Left lung (tissue), 10 donors: ENCODE data around the gene AGBL1. TPM values are rescaled to one million over a fixed set of nuclear protein-coding genes. Genes with fewer than 3 reads are reported as not detected.

Experiments
- ATAC-seq: fragments of 200-7000 bp; cut with Tn5 transposase; one replicate; pipeline ENCODE4 v1.9.1; 2020; ENCODE audit warnings: moderate library complexity
- DNase-seq, 4 donors: peaks; one replicate each; pipeline ENCODE4 v3.0.0-alpha.2; 2013 to 2020
- H3K27ac ChIP-seq, 2 donors: fragments of 200-600 bp; sonication (generic) in 1 of 2; one replicate each; pipeline versions ENCODE4 v1.5.0 to v1.8.0; 2020 to 2021
- H3K27me3 ChIP-seq, 2 donors: fragments of 200-600 bp; sonication (generic) in 1 of 2; one replicate each; pipeline versions ENCODE4 v1.5.0 to v1.8.0; 2020 to 2021
- H3K36me3 ChIP-seq, 2 donors: fragments of 200-600 bp; sonication (generic) in 1 of 2; one replicate each; pipeline versions ENCODE4 v1.5.0 to v1.8.0; 2020 to 2021
- H3K4me1 ChIP-seq, 2 donors: fragments of 200-600 bp; one replicate each; pipeline ENCODE4 v1.8.0; 2021
- H3K4me3 ChIP-seq, 2 donors: fragments of 200-600 bp; sonication (generic) in 1 of 2; one replicate each; pipeline versions ENCODE4 v1.5.0 to v1.8.0; 2020 to 2021; ENCODE audit warnings: mild to moderate bottlenecking in 1 of 2
- H3K9me3 ChIP-seq, 2 donors: fragments of 200-600 bp; sonication (generic) in 1 of 2; one replicate each; pipeline versions ENCODE4 v1.5.0 to v1.8.0; 2020 to 2021
- intact Hi-C, 2 donors: fragments of 100-400 bp; cut with DNase I; formaldehyde crosslinking; loops; one replicate each; pipeline versions ENCODE4 v1.11.2 to v1.14.2; 2022
- polyA plus RNA-seq, 6 donors: library from polyadenylated mRNA; unstranded; fragments of 120-200 nt; gene quantifications; one replicate each; pipeline ENCODE4 v1.2.1, GENCODE V29; 2013; ENCODE audit not compliant: insufficient read length in 6 of 6
- total RNA-seq, 2 donors: library from RNA; stranded (reverse); fragmentation: NEBNext Ultra II Directional; extraction: Animal tissue kit (Norgen Biotek cat#: 25700); gene quantifications; one replicate each; pipeline ENCODE4 v1.2.1, GENCODE V29; 2021
- TF ChIP-seq, protein P1 (sequence below), 2 donors: fragments of 200-600 bp; sonication (generic) in 1 of 2; IDR thresholded peaks; one replicate each; pipeline versions ENCODE4 v1.5.0 to v1.8.0; 2021; ENCODE audit warnings: antibody characterized with exemption in 2 of 2
- donor health status: DM: no; HTN: yes; CAD: no.
- donor health status: DM: no; HTN: no; CAD: no.

AGBL1 gene
- total and polyA plus RNA-seq, 8 donors = 0.01 to 3.3 (median 0.11) TPM; not detected in 1

DNA sequence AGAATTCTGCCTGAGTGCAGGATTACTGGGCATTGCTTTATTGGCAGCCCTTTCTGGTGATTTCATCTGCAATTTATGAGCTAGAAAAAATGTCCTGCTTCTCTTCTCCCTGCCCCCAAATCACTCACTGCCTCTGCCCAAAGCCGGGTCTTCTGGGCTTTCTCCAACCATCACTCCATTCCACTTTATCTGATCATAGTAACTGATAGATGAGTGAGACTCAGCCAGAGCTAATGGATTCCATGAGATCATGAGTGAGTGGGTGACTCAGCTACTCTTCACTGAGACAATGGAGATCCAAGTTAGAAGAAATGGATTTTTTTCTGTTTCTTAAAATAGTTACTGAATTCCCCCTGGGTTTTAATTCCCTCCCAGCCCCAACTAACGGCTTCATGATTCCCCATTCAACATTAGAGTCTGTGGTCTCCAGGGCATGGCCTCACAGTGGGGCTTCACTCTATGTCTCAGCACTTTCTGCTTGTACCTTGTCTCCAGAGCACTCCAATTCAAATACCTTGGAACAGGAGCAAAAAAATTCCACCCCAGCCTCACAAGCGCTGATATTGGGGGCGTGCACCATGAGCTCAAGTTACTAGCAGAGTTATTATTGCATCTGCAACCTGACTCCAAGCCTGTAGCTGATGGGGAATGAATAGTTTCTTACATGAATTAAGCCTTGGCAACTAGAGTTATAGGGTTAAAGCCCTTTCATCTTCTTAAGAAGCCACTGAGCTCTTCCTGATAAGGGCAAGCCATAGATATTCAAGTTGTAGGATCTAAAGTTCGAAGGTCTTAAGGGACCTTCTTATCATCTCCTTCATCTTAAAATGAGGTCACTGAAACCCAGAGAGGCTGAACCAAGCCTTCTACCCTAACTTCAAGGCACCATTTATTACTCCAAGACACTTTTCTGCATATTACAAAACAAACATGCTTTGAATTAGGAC, 85.9 kb downstream of the AGBL1 start:
- no peak for ATAC-seq
- TF ChIP-seq, protein P1, sequence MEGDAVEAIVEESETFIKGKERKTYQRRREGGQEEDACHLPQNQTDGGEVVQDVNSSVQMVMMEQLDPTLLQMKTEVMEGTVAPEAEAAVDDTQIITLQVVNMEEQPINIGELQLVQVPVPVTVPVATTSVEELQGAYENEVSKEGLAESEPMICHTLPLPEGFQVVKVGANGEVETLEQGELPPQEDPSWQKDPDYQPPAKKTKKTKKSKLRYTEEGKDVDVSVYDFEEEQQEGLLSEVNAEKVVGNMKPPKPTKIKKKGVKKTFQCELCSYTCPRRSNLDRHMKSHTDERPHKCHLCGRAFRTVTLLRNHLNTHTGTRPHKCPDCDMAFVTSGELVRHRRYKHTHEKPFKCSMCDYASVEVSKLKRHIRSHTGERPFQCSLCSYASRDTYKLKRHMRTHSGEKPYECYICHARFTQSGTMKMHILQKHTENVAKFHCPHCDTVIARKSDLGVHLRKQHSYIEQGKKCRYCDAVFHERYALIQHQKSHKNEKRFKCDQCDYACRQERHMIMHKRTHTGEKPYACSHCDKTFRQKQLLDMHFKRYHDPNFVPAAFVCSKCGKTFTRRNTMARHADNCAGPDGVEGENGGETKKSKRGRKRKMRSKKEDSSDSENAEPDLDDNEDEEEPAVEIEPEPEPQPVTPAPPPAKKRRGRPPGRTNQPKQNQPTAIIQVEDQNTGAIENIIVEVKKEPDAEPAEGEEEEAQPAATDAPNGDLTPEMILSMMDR (IDR thresholded peaks at IDR 0.05) = no peak
- Histone ChIP-seq H3K27ac (no peak overlapping the region), H3K36me3 (no peaks in the 10 kb centered on the region), H3K27me3 (no peaks in the 10 kb centered on the region), H3K9me3 (no peaks in the 10 kb centered on the region), H3K4me3 (no peak overlapping the region), H3K4me1 (no peaks in the 10 kb centered on the region)
- peak in 1 of 4 donors; percentile 3 for DNase-seq
- intact Hi-C loops = no loop called here

DNA sequence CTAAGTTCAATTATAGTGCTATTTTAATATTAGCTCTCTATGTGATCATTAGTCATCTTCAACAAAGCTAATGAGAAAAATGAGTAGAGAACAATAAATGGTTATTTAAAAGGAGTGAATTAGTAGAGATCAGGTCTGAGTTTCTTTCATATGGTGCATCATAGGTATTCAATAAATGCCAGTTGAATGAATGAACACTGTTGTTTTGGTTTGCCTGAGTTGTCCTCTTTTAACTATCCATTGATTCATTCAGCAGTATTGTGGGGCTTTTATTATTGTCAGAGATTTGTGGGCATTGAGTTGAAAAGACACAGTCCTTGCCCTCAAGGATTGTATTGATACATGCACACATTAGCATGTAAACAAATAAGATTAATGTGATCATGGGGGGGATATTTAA, 88.2 kb downstream of the AGBL1 start:
- Histone ChIP-seq H3K36me3 (no peaks in the 10 kb centered on the region), H3K4me3 (no peak overlapping the region), H3K4me1 (no peaks in the 10 kb centered on the region), H3K27ac (no peak overlapping the region), H3K9me3 (no peaks in the 10 kb centered on the region), H3K27me3 (no peaks in the 10 kb centered on the region)
- intact Hi-C loops = no loop called here
- DNase-seq (no peak), ATAC-seq (no peak)
- TF ChIP-seq, protein P1 (IDR thresholded peaks at IDR 0.05) = no peak

DNA sequence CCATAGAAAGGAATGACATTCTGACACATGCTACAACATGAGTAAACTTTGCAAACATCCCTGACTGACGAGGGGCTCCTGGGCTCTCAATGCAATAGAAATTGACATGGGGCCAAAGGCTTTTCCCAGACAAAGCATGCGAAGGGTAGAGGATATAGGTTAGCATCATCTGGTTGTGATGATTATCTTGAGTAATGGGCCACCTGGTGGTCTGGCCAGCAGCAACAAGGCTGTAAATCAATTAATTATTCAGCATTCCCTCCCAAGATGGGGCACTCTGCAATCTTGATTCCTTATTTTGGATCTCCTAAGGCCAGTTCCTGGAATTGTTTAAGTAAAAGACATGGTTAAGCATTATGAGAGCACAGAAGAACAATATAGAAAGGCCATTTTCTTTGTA, 99.2 kb downstream of the AGBL1 start:
- H3K4me3 ChIP-seq = no peak overlapping the region
- no peaks in the 10 kb centered on the region for H3K9me3 ChIP-seq
- no peaks in the 10 kb centered on the region for H3K36me3 ChIP-seq
- ATAC-seq = no peak
- no peaks in the 10 kb centered on the region for H3K4me1 ChIP-seq
- intact Hi-C loops = no loop called here
- TF ChIP-seq, protein P1 (IDR thresholded peaks at IDR 0.05) = no peak
- no peak overlapping the region for H3K27ac ChIP-seq
- DNase-seq = no peak
- no peaks in the 10 kb centered on the region for H3K27me3 ChIP-seq

DNA sequence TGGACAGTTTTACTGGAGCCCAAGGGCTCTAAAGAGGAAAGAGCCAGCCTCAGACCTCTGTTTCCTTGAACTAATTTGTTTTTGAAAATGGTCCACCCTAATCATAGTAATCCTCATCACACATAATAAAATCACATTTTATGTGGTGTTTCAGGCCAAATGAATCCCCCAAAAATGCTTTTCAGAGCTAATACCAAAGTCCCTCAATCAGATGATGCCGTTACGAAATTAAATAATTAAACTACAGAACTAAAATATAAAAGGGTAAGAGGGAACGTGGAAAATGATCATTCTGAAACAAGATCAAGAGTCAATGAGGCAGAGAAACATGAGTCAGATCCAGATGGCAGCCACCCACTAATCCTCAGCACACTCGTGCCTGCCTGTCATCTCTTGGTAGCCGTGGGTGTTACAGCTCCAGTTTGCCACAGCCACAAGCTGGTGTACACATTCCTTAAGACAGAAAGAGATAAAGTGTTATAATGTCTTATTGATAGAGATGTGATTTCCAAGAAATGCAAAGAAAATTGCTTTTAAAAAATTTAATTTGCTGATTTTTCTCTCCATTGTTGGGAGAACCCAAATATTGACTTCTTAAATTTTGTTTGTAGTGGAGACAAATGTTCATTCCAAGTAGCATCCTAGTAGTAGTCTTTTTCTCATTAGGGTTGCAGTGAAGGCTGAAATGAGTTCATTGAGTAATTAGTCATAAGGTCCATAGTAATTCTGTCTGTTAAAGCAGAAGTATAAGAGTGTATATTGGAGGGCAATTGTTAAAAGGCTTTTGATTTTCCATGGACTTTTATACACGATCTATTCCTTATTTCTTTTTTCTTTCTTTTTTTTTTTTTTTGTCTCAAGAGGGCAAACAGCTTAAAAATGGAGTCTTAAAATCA, 104.2 kb downstream of the AGBL1 start:
- TF ChIP-seq, protein P1 (IDR thresholded peaks at IDR 0.05) = no peak
- no peaks in the 10 kb centered on the region for H3K9me3 ChIP-seq
- DNase-seq (peak in 2 of 4 donors; percentile 36 to 45), ATAC-seq (no peak)
- H3K4me3 ChIP-seq = no peak overlapping the region
- H3K4me1 ChIP-seq = no peaks in the 10 kb centered on the region
- H3K27me3 ChIP-seq = no peaks in the 10 kb centered on the region
- intact Hi-C loops = no loop called here
- no peaks in the 10 kb centered on the region for H3K36me3 ChIP-seq
- no peak overlapping the region for H3K27ac ChIP-seq
